A673 (cell line): ENCODE results near the gene BTBD7.

Experiments used
- EZH2 ChIP-seq: fragments of 200-600 bp; sonication (generic); IDR thresholded peaks from 2 replicates; pipeline ENCODE4 v1.6.1; 2017; ENCODE audit warnings: borderline replicate concordance, low read depth, mild to moderate bottlenecking, mixed read lengths, antibody characterized with exemption, low read length; ENCODE audit not compliant: poor library complexity, severe bottlenecking
- TF ChIP-seq, protein P1 (sequence below): fragments of 300-800, 200-600 bp; sonication (generic); conservative IDR thresholded peaks from 2 replicates; pipeline ENCODE4 v1.5.1; 2017; ENCODE audit warnings: low read depth, mild to moderate bottlenecking, antibody characterized with exemption, low read length, moderate library complexity, mixed read lengths

DNA sequence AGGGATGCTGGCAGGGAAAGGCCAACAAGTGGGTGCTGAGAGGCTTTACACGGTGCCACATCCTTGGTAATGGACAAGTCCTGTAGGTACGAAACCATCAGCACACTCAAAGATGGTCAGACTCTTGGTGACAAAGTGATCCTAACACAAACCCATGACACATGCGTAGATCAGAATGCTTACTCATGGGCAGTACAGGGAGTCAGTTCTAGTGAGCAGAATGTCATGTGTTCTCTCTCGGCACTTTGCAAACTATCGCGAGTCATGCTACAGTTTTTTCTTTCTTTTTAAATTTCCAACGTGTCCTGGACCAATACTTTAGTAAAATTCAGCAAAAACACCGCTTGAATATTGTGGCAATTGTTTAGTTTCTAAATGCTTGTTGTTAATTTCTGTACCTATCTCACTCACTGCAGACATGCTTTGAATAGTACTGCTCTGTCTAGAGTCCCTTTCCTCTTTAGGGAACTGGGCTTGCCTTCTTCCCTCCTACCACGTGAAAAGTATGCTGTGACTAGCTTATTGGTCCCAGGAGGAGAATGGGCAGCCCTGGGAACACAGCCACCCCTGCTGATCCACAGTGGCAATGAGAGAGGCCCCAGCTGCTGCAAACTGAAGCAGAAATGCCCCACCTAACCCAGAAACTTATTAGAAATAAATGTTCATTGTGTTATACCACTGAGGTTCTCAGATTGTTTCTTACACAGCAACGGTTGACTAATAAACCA is 63.3 kb downstream of the BTBD7 start:
- TF ChIP-seq, protein P1, sequence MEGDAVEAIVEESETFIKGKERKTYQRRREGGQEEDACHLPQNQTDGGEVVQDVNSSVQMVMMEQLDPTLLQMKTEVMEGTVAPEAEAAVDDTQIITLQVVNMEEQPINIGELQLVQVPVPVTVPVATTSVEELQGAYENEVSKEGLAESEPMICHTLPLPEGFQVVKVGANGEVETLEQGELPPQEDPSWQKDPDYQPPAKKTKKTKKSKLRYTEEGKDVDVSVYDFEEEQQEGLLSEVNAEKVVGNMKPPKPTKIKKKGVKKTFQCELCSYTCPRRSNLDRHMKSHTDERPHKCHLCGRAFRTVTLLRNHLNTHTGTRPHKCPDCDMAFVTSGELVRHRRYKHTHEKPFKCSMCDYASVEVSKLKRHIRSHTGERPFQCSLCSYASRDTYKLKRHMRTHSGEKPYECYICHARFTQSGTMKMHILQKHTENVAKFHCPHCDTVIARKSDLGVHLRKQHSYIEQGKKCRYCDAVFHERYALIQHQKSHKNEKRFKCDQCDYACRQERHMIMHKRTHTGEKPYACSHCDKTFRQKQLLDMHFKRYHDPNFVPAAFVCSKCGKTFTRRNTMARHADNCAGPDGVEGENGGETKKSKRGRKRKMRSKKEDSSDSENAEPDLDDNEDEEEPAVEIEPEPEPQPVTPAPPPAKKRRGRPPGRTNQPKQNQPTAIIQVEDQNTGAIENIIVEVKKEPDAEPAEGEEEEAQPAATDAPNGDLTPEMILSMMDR = no peak
- no peak for TF ChIP-seq EZH2
